ENCODE results near the gene MFSD2A.

DNA sequence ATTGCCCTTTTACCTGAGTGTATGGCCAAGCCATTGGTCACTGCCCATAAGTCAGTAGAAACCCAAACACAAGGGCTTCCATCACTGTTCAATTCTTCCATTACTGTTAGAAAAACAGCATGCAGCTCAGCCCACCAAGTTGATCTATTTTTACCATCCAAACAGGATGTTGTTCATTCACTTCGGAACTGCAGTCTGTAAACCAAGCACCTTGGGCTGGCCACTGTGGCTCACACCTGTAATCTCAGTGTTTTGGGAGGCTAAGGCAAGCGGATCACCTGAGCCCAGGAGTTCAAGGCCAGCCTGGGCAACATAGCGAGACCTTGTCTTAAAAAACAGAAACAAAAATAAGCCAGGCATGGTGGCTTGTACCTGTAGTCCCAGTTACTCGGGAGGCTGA lies 8.7 kb upstream of the MFSD2A start:
- TF ChIP-seq, protein P1, sequence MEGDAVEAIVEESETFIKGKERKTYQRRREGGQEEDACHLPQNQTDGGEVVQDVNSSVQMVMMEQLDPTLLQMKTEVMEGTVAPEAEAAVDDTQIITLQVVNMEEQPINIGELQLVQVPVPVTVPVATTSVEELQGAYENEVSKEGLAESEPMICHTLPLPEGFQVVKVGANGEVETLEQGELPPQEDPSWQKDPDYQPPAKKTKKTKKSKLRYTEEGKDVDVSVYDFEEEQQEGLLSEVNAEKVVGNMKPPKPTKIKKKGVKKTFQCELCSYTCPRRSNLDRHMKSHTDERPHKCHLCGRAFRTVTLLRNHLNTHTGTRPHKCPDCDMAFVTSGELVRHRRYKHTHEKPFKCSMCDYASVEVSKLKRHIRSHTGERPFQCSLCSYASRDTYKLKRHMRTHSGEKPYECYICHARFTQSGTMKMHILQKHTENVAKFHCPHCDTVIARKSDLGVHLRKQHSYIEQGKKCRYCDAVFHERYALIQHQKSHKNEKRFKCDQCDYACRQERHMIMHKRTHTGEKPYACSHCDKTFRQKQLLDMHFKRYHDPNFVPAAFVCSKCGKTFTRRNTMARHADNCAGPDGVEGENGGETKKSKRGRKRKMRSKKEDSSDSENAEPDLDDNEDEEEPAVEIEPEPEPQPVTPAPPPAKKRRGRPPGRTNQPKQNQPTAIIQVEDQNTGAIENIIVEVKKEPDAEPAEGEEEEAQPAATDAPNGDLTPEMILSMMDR (IDR thresholded peaks at IDR 0.05; ENCODE audit: low read length) = no peak
- no peak for TF ChIP-seq EZH2 (IDR thresholded peaks at IDR 0.05; ENCODE audit: borderline replicate concordance, low read length)

Data from OCI-LY1 (cell line).